ENCODE measurements around the gene FCGBP.

The FCGBP gene

GRCh38 chr19:39943586-39943985 is 9.2 kb upstream of the FCGBP start:
- no peak for DNase-seq

- no peak for DNase-seq
These were observed 7.9 kb upstream of the FCGBP start for GRCh38 chr19:39942366-39942730.

DNA sequence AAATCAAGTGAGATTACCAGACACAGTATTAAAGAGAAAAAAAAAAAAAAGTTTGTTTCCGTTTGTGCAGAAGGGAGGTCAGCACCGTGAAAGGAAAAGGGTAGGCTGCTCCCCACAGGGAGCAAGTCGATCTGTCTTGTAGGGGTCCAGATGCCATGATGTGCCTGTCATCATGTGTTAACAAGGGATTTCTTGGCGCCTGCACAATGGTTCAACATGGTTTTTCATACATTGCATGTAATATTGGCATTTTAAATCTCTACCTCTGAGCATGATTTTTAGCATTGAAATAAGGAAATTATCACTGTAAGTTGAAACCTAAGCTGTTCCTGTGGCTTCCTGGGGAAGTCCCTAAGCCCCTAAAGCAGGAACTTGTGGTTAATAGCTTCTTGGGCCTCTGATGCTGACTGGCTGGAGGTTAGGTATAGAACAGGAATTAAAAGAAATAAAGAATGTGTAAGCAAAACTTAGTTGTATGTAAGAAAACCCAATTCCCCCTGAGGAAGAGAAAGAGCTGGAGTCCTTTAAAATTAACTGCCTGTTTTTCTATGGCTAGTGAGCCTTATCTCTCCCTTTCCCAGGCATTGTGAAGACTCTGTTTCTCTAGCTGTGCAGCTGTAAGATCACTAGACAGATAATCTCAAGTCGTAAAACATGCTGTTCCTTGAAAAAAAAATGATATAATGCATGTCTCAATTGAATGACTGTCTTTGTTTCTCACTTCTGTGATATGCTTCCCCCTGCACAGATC is 7.4 kb upstream of the FCGBP start:
- DNase-seq, result peak; percentile 69

DNA sequence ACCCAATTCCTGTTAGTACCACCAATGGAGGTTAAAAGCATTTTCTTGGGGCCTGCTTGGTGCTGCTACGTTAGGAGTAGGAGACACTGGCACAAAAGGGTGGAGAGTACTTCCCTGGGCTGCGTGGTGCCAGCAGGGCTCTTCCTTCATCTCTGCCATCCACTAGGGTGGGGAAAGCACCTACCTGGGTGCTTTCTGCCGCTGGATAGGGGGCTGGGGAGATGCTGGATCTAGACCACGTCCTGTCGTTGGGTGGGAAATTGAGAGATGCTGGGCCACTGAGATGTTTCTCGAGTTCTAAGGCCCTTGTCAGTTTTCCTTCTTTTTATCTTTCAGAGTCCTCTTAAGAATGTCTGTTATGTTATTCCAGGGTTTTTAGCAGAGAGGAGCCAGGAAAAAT is 6.7 kb upstream of the FCGBP start:
- DNase-seq, result no peak

DNA sequence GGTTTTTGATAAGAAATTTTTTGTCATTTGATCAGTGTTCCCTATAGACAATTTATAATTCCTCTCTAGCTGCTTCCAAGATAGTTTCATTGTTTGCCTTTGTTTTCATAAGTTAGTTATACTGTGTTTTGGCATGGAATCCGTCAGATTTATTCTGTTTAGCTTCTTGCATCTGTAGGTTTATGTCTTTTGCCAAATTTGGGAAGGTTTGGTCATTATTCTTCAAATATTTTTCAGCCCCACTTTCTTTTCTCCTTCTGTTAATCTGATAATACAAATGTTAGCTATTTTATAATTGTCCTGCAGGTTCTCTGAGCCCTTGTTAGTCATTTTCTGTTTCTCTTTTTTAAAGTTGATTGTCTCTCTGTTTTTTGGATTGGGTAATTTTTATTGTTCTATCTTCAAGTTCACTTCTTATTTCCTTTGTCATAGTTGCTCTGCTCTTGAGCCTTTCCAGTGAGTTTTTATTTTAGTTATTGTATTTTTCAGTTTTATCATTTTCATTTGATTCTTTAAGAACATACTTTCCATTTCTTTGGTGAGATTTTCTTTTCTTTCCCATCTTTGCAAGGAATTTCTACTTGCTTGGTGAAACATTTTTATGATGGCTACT is 5.9 kb upstream of the FCGBP start:
- no peak for DNase-seq

- no peak for DNase-seq
These were observed 5.1 kb upstream of the FCGBP start for GRCh38 chr19:39939556-39939955.

GRCh38 chr19:39937787-39938186 is 3.4 kb upstream of the FCGBP start:
- DNase-seq, result no peak

DNA sequence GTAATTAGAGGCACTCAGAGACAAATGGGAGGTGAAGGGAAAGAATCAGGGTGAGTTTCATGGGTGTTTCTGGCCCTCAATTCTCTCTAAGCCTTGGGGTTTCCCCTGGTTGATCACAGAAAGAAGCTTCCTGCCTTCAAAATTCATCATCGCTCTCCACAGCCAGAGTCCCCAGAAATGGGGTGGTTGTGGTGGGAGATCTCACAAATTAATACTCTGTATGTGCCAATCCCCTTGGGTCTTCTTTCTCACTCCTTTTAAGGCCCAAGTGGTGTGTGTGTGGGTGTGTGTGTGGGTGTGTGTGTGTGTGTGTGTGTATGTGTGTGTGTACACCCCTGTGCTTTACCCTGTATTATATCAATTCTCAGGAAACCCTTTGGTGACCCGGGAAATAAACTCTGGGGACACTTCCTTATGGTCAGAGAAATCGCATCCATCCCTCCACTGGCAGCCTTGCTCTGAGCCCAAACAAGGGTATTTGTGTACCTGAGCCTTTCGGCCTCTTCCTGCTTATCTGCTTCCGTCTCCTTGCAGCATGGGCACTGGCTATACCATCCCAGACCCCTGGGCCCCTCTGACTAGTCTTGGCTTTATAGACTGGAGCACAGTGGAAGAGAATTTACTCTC is 2.8 kb upstream of the FCGBP start:
- DNase-seq, result peak; percentile 11

- DNase-seq, result no peak
These were observed 2.2 kb upstream of the FCGBP start for GRCh38 chr19:39936622-39937021.

- no peak for DNase-seq
These were observed 1.6 kb upstream of the FCGBP start for GRCh38 chr19:39936020-39936419.

GRCh38 chr19:39935364-39935661 is 879 bp upstream of the FCGBP start:
- DNase-seq, result no peak

GRCh38 chr19:39929750-39930149 is 4.7 kb downstream of the FCGBP start:
- DNase-seq, result no peak

DNA sequence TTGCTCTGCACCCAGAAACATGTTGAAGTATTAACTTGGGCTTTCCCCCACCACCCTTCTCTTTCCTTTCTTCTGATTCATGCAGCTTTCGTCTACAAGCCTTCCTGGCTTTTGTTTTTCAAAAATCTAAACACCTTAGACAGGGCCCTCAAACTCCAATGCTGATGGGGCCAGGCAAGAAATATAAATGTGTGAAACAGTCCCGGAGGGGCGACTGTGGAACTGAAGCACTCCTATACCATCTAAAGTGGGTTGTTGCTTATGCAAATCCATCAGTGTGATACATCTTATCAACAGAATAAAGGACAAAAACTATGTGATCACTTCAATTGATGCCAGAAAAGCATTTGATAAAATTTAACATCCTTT is 6.1 kb downstream of the FCGBP start:
- DNase-seq, result no peak

- no peak for DNase-seq
These were observed 6.7 kb downstream of the FCGBP start for GRCh38 chr19:39927524-39928356.

GRCh38 chr19:39927076-39927475 is 7.4 kb downstream of the FCGBP start:
- DNase-seq, result no peak

GRCh38 chr19:39926170-39926760 is 8.2 kb downstream of the FCGBP start:
- no peak for DNase-seq

DNA sequence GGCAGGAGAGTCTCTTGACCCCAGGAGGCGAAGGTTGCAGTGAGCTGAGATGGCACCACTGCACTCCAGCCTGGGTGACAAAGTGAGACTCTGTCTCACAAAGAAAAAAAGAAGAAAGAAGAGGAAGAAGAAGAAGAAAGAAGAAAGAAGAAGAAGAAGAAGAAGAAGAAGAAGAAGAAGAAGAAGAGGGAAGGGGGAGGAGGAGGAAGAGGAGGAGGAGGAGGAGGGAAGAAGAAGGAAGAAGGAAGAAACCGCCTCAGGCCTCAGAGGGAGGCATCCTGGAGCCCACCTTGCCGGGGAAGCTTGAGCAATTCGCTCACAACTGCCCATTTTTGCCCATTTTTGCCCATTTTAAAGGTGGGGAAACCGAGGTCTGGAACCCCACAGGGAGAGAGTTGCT is 9.5 kb downstream of the FCGBP start:
- no peak for DNase-seq

GRCh38 chr19:39924389-39924788 is 10.0 kb downstream of the FCGBP start:
- DNase-seq, result no peak

- DNase-seq, result no peak
These were observed 10.6 kb downstream of the FCGBP start for GRCh38 chr19:39923862-39924261.

DNA sequence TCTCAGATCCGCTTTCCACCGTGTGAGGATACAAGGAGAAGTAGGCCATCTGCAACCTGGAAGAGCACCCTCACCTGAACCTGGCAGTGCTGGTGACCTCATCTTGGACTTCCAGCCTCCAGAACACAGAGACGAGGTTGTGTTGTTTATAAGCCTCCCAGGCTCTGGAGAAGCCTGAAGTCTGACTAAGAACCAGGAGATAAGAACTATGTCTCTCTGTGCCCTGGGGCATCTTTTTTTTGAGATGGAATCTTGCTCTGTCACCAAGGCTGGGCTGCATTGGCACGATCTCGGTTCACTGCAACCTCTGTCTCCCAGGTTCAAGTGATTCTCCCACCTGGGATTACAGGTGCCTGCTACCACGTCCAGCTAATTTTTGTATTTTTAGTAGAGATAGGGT is 14.5 kb downstream of the FCGBP start:
- DNase-seq, result no peak

DNA sequence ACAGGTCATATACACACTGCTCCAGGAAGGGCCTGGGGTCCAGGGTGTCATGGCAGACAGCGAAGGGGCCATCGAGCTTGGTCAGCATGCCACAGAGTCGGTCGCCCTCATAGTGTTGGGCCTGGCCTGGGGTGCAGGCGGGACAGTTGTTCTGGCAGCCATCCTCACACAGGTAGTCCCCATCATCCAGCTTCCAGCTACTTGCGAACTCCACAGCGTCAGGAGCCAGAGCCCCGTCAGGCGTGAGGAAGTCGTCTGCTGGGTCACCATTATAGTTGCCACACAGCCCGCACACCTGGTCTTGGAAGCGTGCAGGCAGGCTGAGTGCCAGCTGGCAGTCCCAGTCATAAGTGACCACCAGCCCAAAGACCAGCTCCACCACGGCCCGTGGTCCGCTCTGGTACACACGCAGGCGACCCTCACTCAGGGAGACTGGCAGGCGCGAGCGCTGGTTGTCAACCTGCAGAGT is 16.2 kb downstream of the FCGBP start:
- DNase-seq, result no peak

- no peak for DNase-seq
These were observed 16.8 kb downstream of the FCGBP start for GRCh38 chr19:39917561-39918182.

- no peak for DNase-seq
These were observed 17.5 kb downstream of the FCGBP start for GRCh38 chr19:39916851-39917396.

All from CD4-positive, alpha-beta T cell treated with Interferon gamma for 1 hour (primary cell).